Nephron progenitor cell (in vitro differentiated cells): ENCODE measurements around the gene ZNF467.

Experiments used
- DNase-seq: peaks from one replicate; pipeline ENCODE4 v3.0.0; 2021
- H3K27ac Mint-ChIP-seq: 2 replicates; pipeline ENCODE4 v1.8.0; 2021; ENCODE audit warnings: mild to moderate bottlenecking, moderate library complexity, mixed read lengths
- H3K27me3 Mint-ChIP-seq: 2 replicates; pipeline ENCODE4 v1.8.0; 2021; ENCODE audit warnings: mild to moderate bottlenecking, low read depth, mixed read lengths; ENCODE audit not compliant: poor library complexity
- H3K36me3 Mint-ChIP-seq: 2 replicates; pipeline ENCODE4 v1.8.0; 2021; ENCODE audit warnings: low read depth, mixed read lengths
- H3K4me1 Mint-ChIP-seq: 2 replicates; pipeline ENCODE4 v1.8.0; 2021; ENCODE audit warnings: mixed read lengths
- H3K4me3 Mint-ChIP-seq: 2 replicates; pipeline ENCODE4 v1.8.0; 2021; ENCODE audit warnings: mild to moderate bottlenecking, moderate library complexity, mixed read lengths
- H3K9me3 Mint-ChIP-seq: 2 replicates; pipeline ENCODE4 v1.8.0; 2021; ENCODE audit warnings: mild to moderate bottlenecking, moderate library complexity, mixed read lengths
- CTCF ChIP-seq: fragments of 200-600 bp; sonication (generic); IDR thresholded peaks from 2 replicates; pipeline ENCODE4 v1.5.0; 2021; ENCODE audit warnings: antibody characterized with exemption

ZNF467 gene

GRCh38 chr7:149803551-149804074, 30.2 kb upstream of the ZNF467 start:
- Mint-ChIP-seq H3K9me3 (no peaks in the 10 kb centered on the region), H3K27ac (no peak overlapping the region), H3K36me3 (no peaks in the 10 kb centered on the region), H3K4me1 (peaks cover 20% of the 10 kb centered on the region), H3K4me3 (no peak overlapping the region), H3K27me3 (peaks cover 32% of the 10 kb centered on the region)
- no peak for TF ChIP-seq CTCF
- no peak for DNase-seq

GRCh38 chr7:149802966-149803365, 29.6 kb upstream of the ZNF467 start:
- Mint-ChIP-seq H3K9me3 (no peaks in the 10 kb centered on the region), H3K27ac (no peak overlapping the region), H3K36me3 (no peaks in the 10 kb centered on the region), H3K27me3 (peaks cover 26% of the 10 kb centered on the region), H3K4me3 (no peak overlapping the region), H3K4me1 (peaks cover 20% of the 10 kb centered on the region)
- no peak for TF ChIP-seq CTCF
- no peak for DNase-seq

DNA sequence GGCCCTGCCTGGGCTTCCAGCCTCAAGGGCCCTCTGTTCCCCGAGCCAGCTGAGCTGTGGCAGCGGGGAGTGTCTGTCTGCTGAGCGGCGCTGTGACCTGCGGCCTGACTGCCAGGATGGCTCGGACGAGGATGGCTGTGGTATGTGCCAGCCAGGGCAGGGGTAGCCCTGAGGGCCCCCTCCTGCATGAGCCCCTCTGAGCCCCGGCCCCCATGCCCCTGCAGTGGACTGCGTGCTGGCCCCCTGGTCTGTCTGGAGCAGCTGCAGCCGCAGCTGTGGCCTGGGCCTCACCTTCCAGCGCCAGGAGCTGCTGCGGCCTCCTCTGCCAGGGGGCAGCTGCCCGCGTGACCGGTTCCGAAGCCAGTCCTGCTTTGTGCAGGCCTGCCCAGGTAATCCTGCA, 28.4 kb upstream of the ZNF467 start:
- DNase-seq, result no peak
- H3K36me3 Mint-ChIP-seq, result no peaks in the 10 kb centered on the region
- H3K4me3 Mint-ChIP-seq, result no peak overlapping the region
- no peaks in the 10 kb centered on the region for H3K9me3 Mint-ChIP-seq
- no peak overlapping the region for H3K27ac Mint-ChIP-seq
- TF ChIP-seq CTCF, result no peak
- peaks cover 18% of the 10 kb centered on the region for H3K27me3 Mint-ChIP-seq
- H3K4me1 Mint-ChIP-seq, result peaks cover 9% of the 10 kb centered on the region

DNA sequence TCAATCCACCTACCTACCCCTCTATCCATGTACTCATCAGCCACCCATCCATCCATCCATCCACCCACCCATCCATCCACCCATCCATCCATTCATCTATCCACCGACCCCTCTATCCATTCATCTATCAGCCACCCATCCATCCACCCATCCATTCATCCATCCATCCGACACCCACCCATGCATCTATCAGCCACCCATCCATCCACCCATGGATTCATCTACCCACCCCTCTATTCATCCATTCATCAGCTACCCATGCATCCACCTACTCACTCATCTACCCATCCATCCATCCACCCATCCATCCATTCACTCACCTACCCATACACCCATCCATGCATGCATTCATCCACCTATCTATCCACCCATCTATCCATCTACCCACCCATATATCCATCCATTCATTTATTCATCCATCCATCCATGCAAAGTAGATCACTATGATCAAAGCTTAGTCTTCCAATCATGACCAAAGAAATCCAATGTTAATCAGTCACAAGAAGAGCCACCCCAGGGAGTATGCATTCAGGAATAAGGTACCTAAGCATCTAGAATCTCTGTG, 27.7 kb upstream of the ZNF467 start:
- TF ChIP-seq CTCF, result no peak
- H3K9me3 Mint-ChIP-seq, result no peaks in the 10 kb centered on the region
- peaks cover 2% of the 10 kb centered on the region for H3K4me1 Mint-ChIP-seq
- no peaks in the 10 kb centered on the region for H3K36me3 Mint-ChIP-seq
- no peak overlapping the region for H3K27ac Mint-ChIP-seq
- H3K27me3 Mint-ChIP-seq, result peaks cover 18% of the 10 kb centered on the region
- DNase-seq, result no peak
- no peak overlapping the region for H3K4me3 Mint-ChIP-seq

DNA sequence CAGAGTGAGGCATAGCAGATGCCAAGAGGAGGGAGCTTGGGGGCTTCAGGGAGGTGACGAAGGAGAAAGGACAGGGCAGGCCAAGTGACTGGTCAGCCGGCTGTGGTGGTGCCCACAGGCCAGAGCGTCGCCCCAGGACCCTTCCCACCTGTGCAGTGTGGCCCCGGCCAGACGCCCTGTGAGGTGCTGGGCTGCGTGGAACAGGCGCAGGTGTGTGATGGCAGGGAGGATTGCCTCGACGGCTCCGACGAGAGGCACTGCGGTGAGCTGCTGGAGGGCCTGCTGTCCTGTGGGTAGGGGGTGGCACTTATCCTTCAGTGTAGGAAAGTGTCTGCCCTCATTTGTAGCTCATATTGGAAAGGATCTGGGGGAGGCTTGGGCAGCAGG, 26.8 kb upstream of the ZNF467 start:
- no peaks in the 10 kb centered on the region for H3K36me3 Mint-ChIP-seq
- H3K4me1 Mint-ChIP-seq, result peaks cover under 1% of the 10 kb centered on the region
- no peak for TF ChIP-seq CTCF
- H3K27me3 Mint-ChIP-seq, result peaks cover 18% of the 10 kb centered on the region
- DNase-seq, result no peak
- H3K4me3 Mint-ChIP-seq, result no peak overlapping the region
- no peak overlapping the region for H3K27ac Mint-ChIP-seq
- no peaks in the 10 kb centered on the region for H3K9me3 Mint-ChIP-seq
